Posterior cingulate gyrus (tissue), 11 donors: ENCODE results near the gene S1PR5.

Experiments used
- DNase-seq, 10 donors: peaks; one replicate each; pipeline versions ENCODE4 v3.0.0 to v3.0.0-alpha.2; 2020 to 2021; ENCODE audit warnings: mixed read lengths in 3 of 10
- intact Hi-C: fragments of 100-400 bp; cut with DNase I; formaldehyde crosslinking; loops from one replicate; pipeline ENCODE4 v1.15.1; 2023

Gene S1PR5

GRCh38 chr19:10517760-10518443, 655 bp upstream of the S1PR5 start:
- intact Hi-C loops: no loop called here
- DNase-seq: peak in 7 of 10 donors; percentile 31 to 94 (median 54)

GRCh38 chr19:10516671-10517286, 468 bp downstream of the S1PR5 start:
- intact Hi-C loops: no loop called here
- DNase-seq: no peak

- DNase-seq: no peak
- intact Hi-C loops: no loop called here
Observed at GRCh38 chr19:10516064-10516385, 1.2 kb downstream of the S1PR5 start.

GRCh38 chr19:10514211-10515145, 2.8 kb downstream of the S1PR5 start:
- intact Hi-C loops: no loop called here
- DNase-seq: peak in 2 of 10 donors; percentile 44 to 89

GRCh38 chr19:10513223-10513622, 4.0 kb downstream of the S1PR5 start:
- intact Hi-C loops: no loop called here

GRCh38 chr19:10510301-10510802, 6.9 kb downstream of the S1PR5 start:
- intact Hi-C loops: no loop called here
- DNase-seq: peak in 2 of 10 donors; percentile 19 to 87

More at GRCh38 chr19:10513223-10513622, 4.0 kb downstream of the S1PR5 start:
- DNase-seq: no peak

- DNase-seq: no peak
- intact Hi-C loops: loop anchor here (10.0 kb wide), 1 partner anchor 146 kb away; the partner anchor contains the start of gene ILF3
Observed at GRCh38 chr19:10508707-10509106, 8.5 kb downstream of the S1PR5 start.

- intact Hi-C loops: loop anchor here (10.0 kb wide), 1 partner anchor 147 kb away; the partner anchor contains the start of gene ILF3
- DNase-seq: no peak
Observed at GRCh38 chr19:10508036-10508435, 9.2 kb downstream of the S1PR5 start.

- intact Hi-C loops: loop anchor here (10.0 kb wide), 1 partner anchor 149 kb away; the partner anchor contains the start of gene ILF3
- peak in 8 of 10 donors; percentile 34 to 94 (median 69) for DNase-seq
Observed at GRCh38 chr19:10505583-10506229, 11.5 kb downstream of the S1PR5 start.

GRCh38 chr19:10503002-10503789, 14.1 kb downstream of the S1PR5 start, which contains the start of gene KEAP1:
Gene KEAP1 (minus strand): TSS chr19:10503356. CDS start chr19:10500033, 3,323 bp downstream.
- peak in 7 of 10 donors; percentile 16 to 89 (median 44) for DNase-seq
- intact Hi-C loops: loop anchor here (5.0 to 10.0 kb wide), 2 partner anchors 64 to 152 kb away; partner anchors contain the start of genes CDKN2D, ILF3 and KRI1

GRCh38 chr19:10502524-10503001, 14.7 kb downstream of the S1PR5 start:
- intact Hi-C loops: loop anchor here (5.0 to 10.0 kb wide), 2 partner anchors 65 to 152 kb away; partner anchors contain the start of genes CDKN2D, ILF3 and KRI1
- peak; percentile 83 to 98 (median 90) for DNase-seq

GRCh38 chr19:10501971-10502523, 15.2 kb downstream of the S1PR5 start:
- DNase-seq: peak; percentile 70 to 96 (median 76)
- intact Hi-C loops: loop anchor here (5.0 to 10.0 kb wide), 2 partner anchors 65 to 153 kb away; partner anchors contain the start of genes CDKN2D, ILF3 and KRI1

GRCh38 chr19:10500247-10500592, 17.0 kb downstream of the S1PR5 start:
- intact Hi-C loops: loop anchor here (5.0 to 10.0 kb wide), 2 partner anchors 67 to 155 kb away; partner anchors contain the start of genes CDKN2D, ILF3 and KRI1
- no peak for DNase-seq

- intact Hi-C loops: loop anchor here (5.0 to 10.0 kb wide), 2 partner anchors 68 to 155 kb away; partner anchors contain the start of genes CDKN2D, ILF3 and KRI1
Observed at GRCh38 chr19:10499550-10500246, 17.5 kb downstream of the S1PR5 start.

GRCh38 chr19:10497371-10497770, 19.9 kb downstream of the S1PR5 start:
- intact Hi-C loops: no loop called here
- DNase-seq: no peak

More at GRCh38 chr19:10499550-10500246, 17.5 kb downstream of the S1PR5 start:
- no peak for DNase-seq

- DNase-seq: no peak
- intact Hi-C loops: no loop called here
Observed at GRCh38 chr19:10491472-10492047, 25.7 kb downstream of the S1PR5 start.

GRCh38 chr19:10486551-10486950, 30.7 kb downstream of the S1PR5 start:
- intact Hi-C loops: no loop called here
- no peak for DNase-seq
